ENCODE data around the gene RAB1A. TPM values are rescaled to one million over a fixed set of nuclear protein-coding genes. Genes with fewer than 3 reads are reported as not detected.

Gene RAB1A
- total RNA-seq, 1 donor from 2014 or later = 101 TPM

- no peak for FAIRE-seq
- DNase-seq (ENCODE audit: low spot score in 2 of 2) = no peak
Measured at GRCh38 chr2:65098741-65099140, 31.2 kb downstream of the RAB1A start.

- no peak for DNase-seq (ENCODE audit: low spot score in 2 of 2)
- FAIRE-seq = peak; percentile 66
Measured at GRCh38 chr2:65097844-65098243, 32.1 kb downstream of the RAB1A start.

- FAIRE-seq (no peak), DNase-seq (ENCODE audit: low spot score in 2 of 2) (no peak)
Measured at GRCh38 chr2:65096948-65097347, 33.0 kb downstream of the RAB1A start.

- no peak for FAIRE-seq
- no peak for DNase-seq (ENCODE audit: low spot score in 2 of 2)
Measured at GRCh38 chr2:65093211-65093610, 36.7 kb downstream of the RAB1A start.

GRCh38 chr2:65092791-65093190 is 37.1 kb downstream of the RAB1A start:
- DNase-seq (ENCODE audit: low spot score in 2 of 2) (no peak), FAIRE-seq (no peak)

GRCh38 chr2:65085148-65085547 is 44.8 kb downstream of the RAB1A start:
- FAIRE-seq = no peak
- DNase-seq (ENCODE audit: low spot score in 2 of 2) = no peak

- no peak for FAIRE-seq
Measured at GRCh38 chr2:65081232-65081685, 48.6 kb downstream of the RAB1A start.

GRCh38 chr2:65079017-65079416 is 50.9 kb downstream of the RAB1A start:
- FAIRE-seq = no peak

More at GRCh38 chr2:65081232-65081685, 48.6 kb downstream of the RAB1A start:
- no peak for DNase-seq (ENCODE audit: low spot score in 2 of 2)

GRCh38 chr2:65077898-65078297 is 52.0 kb downstream of the RAB1A start:
- no peak for DNase-seq (ENCODE audit: low spot score in 2 of 2)
- FAIRE-seq = no peak

More at GRCh38 chr2:65079017-65079416, 50.9 kb downstream of the RAB1A start:
- no peak for DNase-seq (ENCODE audit: low spot score in 2 of 2)

GRCh38 chr2:65076345-65076710 is 53.6 kb downstream of the RAB1A start:
- no peak for FAIRE-seq
- no peak for DNase-seq (ENCODE audit: low spot score in 2 of 2)

- no peak for DNase-seq (ENCODE audit: low spot score in 2 of 2)
- no peak for FAIRE-seq
Measured at GRCh38 chr2:65075605-65076344, 54.1 kb downstream of the RAB1A start.

- no peak for FAIRE-seq
- no peak for DNase-seq (ENCODE audit: low spot score in 2 of 2)
Measured at GRCh38 chr2:65075176-65075575, 54.7 kb downstream of the RAB1A start.

GRCh38 chr2:65073879-65074565 is 55.9 kb downstream of the RAB1A start:
- FAIRE-seq = no peak
- no peak for DNase-seq (ENCODE audit: low spot score in 2 of 2)

- DNase-seq (ENCODE audit: low spot score in 2 of 2) (no peak), FAIRE-seq (no peak)
Measured at GRCh38 chr2:65072181-65072970, 57.5 kb downstream of the RAB1A start.

GRCh38 chr2:65071499-65072180 is 58.3 kb downstream of the RAB1A start:
- FAIRE-seq = no peak
- DNase-seq (ENCODE audit: low spot score in 2 of 2) = no peak

- no peak for FAIRE-seq
- no peak for DNase-seq (ENCODE audit: low spot score in 2 of 2)
Measured at GRCh38 chr2:65070856-65071255, 59.0 kb downstream of the RAB1A start.

GRCh38 chr2:65070172-65070830 is 59.6 kb downstream of the RAB1A start:
- FAIRE-seq (no peak), DNase-seq (ENCODE audit: low spot score in 2 of 2) (peak in 1 of 2 donors; percentile 37)

- DNase-seq (ENCODE audit: low spot score in 2 of 2) = no peak
- no peak for FAIRE-seq
Measured at GRCh38 chr2:65069439-65069824, 60.5 kb downstream of the RAB1A start.

- FAIRE-seq (no peak), DNase-seq (ENCODE audit: low spot score in 2 of 2) (no peak)
Measured at GRCh38 chr2:65067806-65068553, 61.9 kb downstream of the RAB1A start.

Data from frontal cortex (tissue), 4 donors.